ENCODE results near the gene RRN3.
"Not testable (repeated sequence)": the region's sequence is repeated elsewhere in the genome, so short reads cannot be mapped to it uniquely, and the experiment has no call there.

Gene RRN3

GRCh38 chr16:15133554-15133953 lies 39.5 kb upstream of the RRN3 start:
- not testable (repeated sequence) for H3K4me1 ChIP-seq (ENCODE audit: control insufficient read depth, insufficient read depth, low read length, poor library complexity, severe bottlenecking); H3K4me3 ChIP-seq (ENCODE audit: extremely low read depth, insufficient read depth, low read length, poor library complexity, severe bottlenecking); H3K9me3 ChIP-seq (ENCODE audit: control insufficient read depth, low read length); H3K36me3 ChIP-seq (ENCODE audit: control insufficient read depth, insufficient read depth, low read length); H3K27ac ChIP-seq (ENCODE audit: low read depth, low read length, severe bottlenecking)
- 97% methylated on average over 8 of the region's 31 CpGs; no CpG with 5 or more reads in 1 of the 2 experiments for whole genome bisulfite sequencing, 2 experiments (ENCODE audit: insufficient coverage in 2 of 2)

- H3K27ac ChIP-seq (ENCODE audit: low read depth, low read length, severe bottlenecking); H3K4me1 ChIP-seq (ENCODE audit: control insufficient read depth, insufficient read depth, low read length, poor library complexity, severe bottlenecking); H3K36me3 ChIP-seq (ENCODE audit: control insufficient read depth, insufficient read depth, low read length); H3K4me3 ChIP-seq (ENCODE audit: extremely low read depth, insufficient read depth, low read length, poor library complexity, severe bottlenecking); H3K9me3 ChIP-seq (ENCODE audit: control insufficient read depth, low read length): not testable (repeated sequence)
- 94 to 97% methylated on average over 13 to 14 of the region's 41 CpGs for WGBS, 2 experiments (ENCODE audit: insufficient coverage in 2 of 2)
Observed at GRCh38 chr16:15132719-15133428, 38.8 kb upstream of the RRN3 start.

DNA sequence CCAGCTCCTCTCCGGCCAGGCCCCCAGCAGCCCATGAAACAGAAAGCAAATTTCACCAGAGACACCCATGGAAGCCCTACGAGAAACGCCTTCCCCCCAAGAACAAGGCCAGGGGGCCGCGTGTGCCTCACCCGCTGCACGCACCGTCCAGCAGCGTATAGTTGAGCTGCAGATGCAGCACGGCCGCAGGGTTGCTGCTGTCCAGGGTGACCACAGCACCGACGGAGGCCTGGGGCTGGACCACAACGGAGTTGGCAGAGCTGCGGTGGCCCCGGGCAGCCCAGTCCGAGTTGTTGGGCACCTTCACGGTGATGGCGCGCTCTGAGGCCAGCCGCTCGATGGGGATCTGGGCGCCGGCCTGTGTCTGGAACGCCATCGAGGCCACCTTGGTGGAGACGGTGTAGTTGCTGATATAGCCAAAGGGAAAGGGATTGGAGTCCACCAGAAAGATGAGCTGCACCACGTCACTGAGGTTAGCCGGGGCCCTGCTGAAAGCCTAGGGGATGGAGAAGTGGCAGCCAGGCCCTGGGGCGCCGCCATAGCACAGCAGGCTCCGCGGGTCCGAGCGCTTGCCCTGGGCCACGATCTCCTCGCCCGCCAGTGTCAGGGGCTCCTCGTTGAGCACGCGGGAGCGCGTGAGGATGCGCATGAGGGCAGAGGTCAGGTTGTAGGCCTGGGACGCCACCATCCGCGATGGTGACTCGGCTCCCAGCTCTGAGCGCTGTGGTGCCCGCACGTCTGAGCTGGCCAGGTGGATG lies 37.0 kb upstream of the RRN3 start:
- not testable (repeated sequence) for H3K4me3 ChIP-seq (ENCODE audit: extremely low read depth, insufficient read depth, low read length, poor library complexity, severe bottlenecking); H3K9me3 ChIP-seq (ENCODE audit: control insufficient read depth, low read length); H3K4me1 ChIP-seq (ENCODE audit: control insufficient read depth, insufficient read depth, low read length, poor library complexity, severe bottlenecking); H3K36me3 ChIP-seq (ENCODE audit: control insufficient read depth, insufficient read depth, low read length); H3K27ac ChIP-seq (ENCODE audit: low read depth, low read length, severe bottlenecking)
- WGBS, 2 experiments (ENCODE audit: insufficient coverage in 2 of 2), result 85 to 96% methylated on average over 2 to 16 of the region's 51 CpGs

DNA sequence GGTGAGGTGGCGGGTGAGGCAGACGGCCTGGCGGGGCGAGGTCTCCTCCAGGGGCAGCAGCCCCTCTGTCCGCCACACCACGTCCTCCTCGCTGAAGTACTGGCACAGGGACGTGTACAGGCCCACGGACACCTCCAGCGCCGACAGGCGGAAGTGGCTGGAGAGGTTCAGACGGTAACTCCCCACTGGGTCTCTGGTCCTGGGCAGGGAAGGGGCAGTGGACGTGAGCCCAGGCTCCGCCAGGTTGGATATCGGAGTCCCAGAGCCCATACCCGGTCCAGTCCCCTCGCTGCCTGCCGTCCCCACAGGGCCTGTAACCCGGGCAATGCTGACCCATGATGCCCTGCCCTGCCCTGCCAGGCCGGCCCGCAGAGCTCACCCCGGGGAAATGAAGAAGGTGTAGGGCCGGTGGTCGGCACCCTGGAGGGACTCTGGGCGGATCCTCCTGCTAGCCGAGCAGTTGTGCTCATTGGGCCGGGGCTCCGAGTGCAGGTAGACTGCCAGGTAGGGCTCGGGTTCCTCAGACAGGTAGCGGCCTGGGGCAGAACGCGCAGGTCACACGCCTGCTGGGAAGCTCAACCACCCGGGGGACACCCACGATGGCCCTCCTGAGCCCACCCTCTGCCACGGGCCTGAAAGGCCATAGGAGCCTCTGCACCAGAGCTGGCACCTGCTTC lies 36.3 kb upstream of the RRN3 start:
- not testable (repeated sequence) for H3K36me3 ChIP-seq (ENCODE audit: control insufficient read depth, insufficient read depth, low read length); H3K4me1 ChIP-seq (ENCODE audit: control insufficient read depth, insufficient read depth, low read length, poor library complexity, severe bottlenecking); H3K4me3 ChIP-seq (ENCODE audit: extremely low read depth, insufficient read depth, low read length, poor library complexity, severe bottlenecking); H3K9me3 ChIP-seq (ENCODE audit: control insufficient read depth, low read length); H3K27ac ChIP-seq (ENCODE audit: low read depth, low read length, severe bottlenecking)
- WGBS, 2 experiments (ENCODE audit: insufficient coverage in 2 of 2), result 97 to 98% methylated on average over 8 to 11 of the region's 37 CpGs

DNA sequence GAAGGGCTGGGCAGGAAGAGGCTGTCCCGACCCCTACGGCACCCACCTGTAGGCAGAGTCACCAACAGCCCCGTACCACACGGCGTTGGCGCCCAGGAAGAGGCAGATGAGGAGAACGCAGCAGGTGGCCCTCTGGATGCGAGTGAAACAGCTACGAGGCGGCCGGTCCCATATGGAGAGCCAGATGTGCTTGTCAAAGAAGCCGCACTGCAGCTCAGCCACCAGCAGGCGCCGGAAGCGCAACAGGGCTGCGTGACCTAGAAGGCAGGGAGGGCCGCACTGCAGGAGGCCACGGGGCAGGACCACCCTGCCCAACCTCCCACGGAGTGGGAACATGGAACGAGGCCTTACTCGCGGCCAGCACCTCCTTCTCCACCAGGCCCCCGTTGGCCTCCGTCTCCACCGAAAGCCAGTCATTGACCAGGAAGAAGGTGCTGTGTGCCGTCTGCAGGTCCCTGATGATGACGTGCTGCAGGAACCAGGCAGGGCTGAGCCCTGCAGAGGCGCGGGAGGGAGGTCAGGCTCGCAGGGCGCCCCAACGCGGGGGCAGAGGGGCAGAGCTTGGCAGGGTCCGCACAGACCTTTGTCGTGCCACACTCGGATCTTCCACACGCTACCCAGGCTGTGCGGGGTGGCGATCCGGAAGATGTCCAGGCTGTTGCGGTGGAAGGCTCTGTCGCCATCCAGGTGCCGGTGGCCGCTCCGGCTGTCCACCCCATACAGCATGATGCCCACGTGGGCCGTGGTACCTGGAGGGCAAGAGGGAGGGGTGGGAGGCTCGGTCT lies 33.8 kb upstream of the RRN3 start:
- not testable (repeated sequence) for H3K36me3 ChIP-seq (ENCODE audit: control insufficient read depth, insufficient read depth, low read length); H3K4me3 ChIP-seq (ENCODE audit: extremely low read depth, insufficient read depth, low read length, poor library complexity, severe bottlenecking); H3K4me1 ChIP-seq (ENCODE audit: control insufficient read depth, insufficient read depth, low read length, poor library complexity, severe bottlenecking); H3K27ac ChIP-seq (ENCODE audit: low read depth, low read length, severe bottlenecking); H3K9me3 ChIP-seq (ENCODE audit: control insufficient read depth, low read length)
- 100% methylated on average over 12 of the region's 48 CpGs; no CpG with 5 or more reads in 1 of the 2 experiments for WGBS, 2 experiments (ENCODE audit: insufficient coverage in 2 of 2)

DNA sequence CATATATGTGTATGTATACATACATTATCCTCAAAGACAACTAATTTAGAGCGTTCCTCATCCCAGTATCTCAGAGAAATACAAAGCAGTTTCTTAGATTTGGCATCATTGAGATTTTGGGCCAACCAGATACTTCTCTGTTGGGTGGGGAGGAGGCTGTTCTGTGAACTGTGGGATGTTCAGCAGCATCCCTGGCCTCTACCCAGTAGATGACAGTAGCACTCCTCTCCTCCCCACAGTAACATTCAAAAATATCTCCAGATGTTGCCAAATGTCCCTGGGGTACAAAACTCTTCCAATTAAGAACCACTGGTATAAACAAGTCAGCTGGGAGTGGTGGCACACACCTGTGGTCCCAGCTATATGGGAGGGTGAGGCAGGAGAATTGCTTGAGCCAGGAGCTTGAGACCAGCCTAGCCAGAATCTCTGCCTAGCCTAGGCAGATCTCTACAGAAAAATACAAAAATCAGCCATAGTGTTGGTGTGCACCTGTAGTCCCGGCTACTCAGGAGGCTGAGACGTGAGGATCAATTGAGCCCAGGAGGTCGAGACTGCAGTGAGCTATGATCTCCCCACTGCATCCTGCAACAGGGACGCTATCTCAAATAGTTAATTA lies 6.4 kb upstream of the RRN3 start:
- H3K4me3 ChIP-seq (ENCODE audit: extremely low read depth, insufficient read depth, low read length, poor library complexity, severe bottlenecking); H3K4me1 ChIP-seq (ENCODE audit: control insufficient read depth, insufficient read depth, low read length, poor library complexity, severe bottlenecking); H3K9me3 ChIP-seq (ENCODE audit: control insufficient read depth, low read length); H3K36me3 ChIP-seq (ENCODE audit: control insufficient read depth, insufficient read depth, low read length); H3K27ac ChIP-seq (ENCODE audit: low read depth, low read length, severe bottlenecking): not testable (repeated sequence)
- WGBS, 2 experiments (ENCODE audit: insufficient coverage in 2 of 2), result 93% methylated on average over 3 of the region's 5 CpGs; no CpG with 5 or more reads in 1 of the 2 experiments

DNA sequence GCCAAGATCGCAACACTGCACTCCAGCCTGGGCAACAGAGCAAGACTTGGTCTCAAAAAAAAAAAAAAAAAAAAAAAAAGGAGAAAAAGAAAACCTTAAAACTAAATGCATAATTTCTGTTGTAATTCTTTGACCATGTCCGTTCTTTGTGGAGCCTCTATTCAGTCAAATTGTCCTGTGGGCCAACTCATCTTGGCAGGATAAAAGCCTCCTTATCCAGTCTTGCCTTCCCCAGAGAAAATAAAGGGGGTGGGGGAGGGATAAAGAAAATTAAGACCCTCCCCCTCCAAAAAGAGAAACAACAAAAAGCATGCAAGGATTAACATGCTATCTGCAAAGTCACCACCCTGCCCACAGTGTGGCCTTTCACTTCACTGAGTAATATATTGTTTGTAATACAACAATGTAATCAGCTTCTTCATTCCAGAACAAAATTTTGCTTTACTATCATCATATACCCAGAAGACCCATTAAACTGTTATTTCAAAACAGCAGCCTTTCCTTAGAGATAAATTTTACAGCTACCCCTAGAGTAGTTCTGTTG lies 5.4 kb upstream of the RRN3 start:
- no CpG with 5 or more reads among the region's 2 CpGs for WGBS, 2 experiments (ENCODE audit: insufficient coverage in 2 of 2)
- H3K4me3 ChIP-seq (ENCODE audit: extremely low read depth, insufficient read depth, low read length, poor library complexity, severe bottlenecking); H3K9me3 ChIP-seq (ENCODE audit: control insufficient read depth, low read length); H3K4me1 ChIP-seq (ENCODE audit: control insufficient read depth, insufficient read depth, low read length, poor library complexity, severe bottlenecking); H3K36me3 ChIP-seq (ENCODE audit: control insufficient read depth, insufficient read depth, low read length); H3K27ac ChIP-seq (ENCODE audit: low read depth, low read length, severe bottlenecking): not testable (repeated sequence)

DNA sequence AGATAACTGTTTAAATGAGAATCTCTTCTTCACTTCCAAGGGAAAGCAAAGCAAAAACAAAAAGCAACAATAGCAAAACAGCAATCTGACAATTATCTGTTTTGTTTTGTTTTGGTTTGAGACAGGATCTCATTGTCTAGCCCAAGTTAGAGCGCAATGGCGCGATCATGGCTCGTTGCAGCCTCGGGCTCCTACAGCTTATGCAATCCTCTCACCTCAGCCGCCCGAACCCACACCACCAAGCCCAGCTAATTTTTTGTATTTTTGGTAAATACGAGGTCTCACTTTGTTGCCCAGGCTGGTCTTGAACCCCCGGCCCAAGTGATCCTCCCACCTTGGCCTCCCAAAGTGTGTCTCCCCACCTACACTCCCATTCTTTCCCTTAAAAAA lies 2.5 kb upstream of the RRN3 start:
- H3K4me3 ChIP-seq (ENCODE audit: extremely low read depth, insufficient read depth, low read length, poor library complexity, severe bottlenecking); H3K9me3 ChIP-seq (ENCODE audit: control insufficient read depth, low read length); H3K36me3 ChIP-seq (ENCODE audit: control insufficient read depth, insufficient read depth, low read length); H3K27ac ChIP-seq (ENCODE audit: low read depth, low read length, severe bottlenecking); H3K4me1 ChIP-seq (ENCODE audit: control insufficient read depth, insufficient read depth, low read length, poor library complexity, severe bottlenecking): not testable (repeated sequence)
- 93% methylated on average over 3 of the region's 9 CpGs; no CpG with 5 or more reads in 1 of the 2 experiments for WGBS, 2 experiments (ENCODE audit: insufficient coverage in 2 of 2)

- peak overlapping the region; percentile 86 for H3K27ac ChIP-seq (ENCODE audit: low read depth, low read length, severe bottlenecking)
- not testable (repeated sequence) for H3K4me1 ChIP-seq (ENCODE audit: control insufficient read depth, insufficient read depth, low read length, poor library complexity, severe bottlenecking); H3K9me3 ChIP-seq (ENCODE audit: control insufficient read depth, low read length)
- 0% methylated on average over 1 of the region's 14 CpGs; no CpG with 5 or more reads in 1 of the 2 experiments for WGBS, 2 experiments (ENCODE audit: insufficient coverage in 2 of 2)
- H3K4me3 ChIP-seq (ENCODE audit: extremely low read depth, insufficient read depth, low read length, poor library complexity, severe bottlenecking), result peak overlapping the region; percentile 48
- H3K36me3 ChIP-seq (ENCODE audit: control insufficient read depth, insufficient read depth, low read length), result peaks cover 20% of the 10 kb centered on the region
Observed at GRCh38 chr16:15093571-15093954, 509 bp downstream of the RRN3 start.

- peaks cover 23% of the 10 kb centered on the region for H3K36me3 ChIP-seq (ENCODE audit: control insufficient read depth, insufficient read depth, low read length)
- H3K9me3 ChIP-seq (ENCODE audit: control insufficient read depth, low read length); H3K4me1 ChIP-seq (ENCODE audit: control insufficient read depth, insufficient read depth, low read length, poor library complexity, severe bottlenecking); H3K27ac ChIP-seq (ENCODE audit: low read depth, low read length, severe bottlenecking); H3K4me3 ChIP-seq (ENCODE audit: extremely low read depth, insufficient read depth, low read length, poor library complexity, severe bottlenecking): not testable (repeated sequence)
- 100% methylated on average over 1 of the region's 1 CpG for WGBS, 2 experiments (ENCODE audit: insufficient coverage in 2 of 2)
Observed at GRCh38 chr16:15090663-15091269, 3.3 kb downstream of the RRN3 start.
